Measurements from ENCODE around the gene ITCH.

ITCH gene

GRCh38 chr20:34539756-34540155 is 176.7 kb downstream of the ITCH start:
- CTCF ChIA-PET = interaction anchor here (0.6 to 1.0 kb wide), 6 partner anchors 35 to 1170 kb away, joined by 3 to 5 read pairs (median 4); no protein-coding TSS in a partner anchor
- POLR2A ChIA-PET (ENCODE audit: low non-redundant PET) = no interaction called here
- no peak for TF ChIP-seq CTCF (conservative IDR thresholded peaks at IDR 0.05; ENCODE audit: low read depth)
- H3K27ac ChIP-seq = 0 out of 2 replicates have a peak overlapping the region, but pooled peaks have one; percentile 0
- DNase-seq (ENCODE audit: low spot score) = no peak

- DNase-seq (ENCODE audit: low spot score) = no peak
- TF ChIP-seq CTCF (conservative IDR thresholded peaks at IDR 0.05; ENCODE audit: low read depth) = no peak
- CTCF ChIA-PET = interaction anchor here (0.6 to 1.2 kb wide), 3 partner anchors 18 to 294 kb away, joined by 3 to 5 read pairs (median 3); no protein-coding TSS in a partner anchor
- POLR2A ChIA-PET (ENCODE audit: low non-redundant PET) = no interaction called here
- H3K27ac ChIP-seq = peak overlapping the region; percentile 5; the same call in 1 of the 2 replicates
Measured at GRCh38 chr20:34540596-34541263, 177.7 kb downstream of the ITCH start.

- DNase-seq (ENCODE audit: low spot score) = no peak
- POLR2A ChIA-PET (ENCODE audit: low non-redundant PET) = no interaction called here
- peak overlapping the region; percentile 5; the same call in 1 of the 2 replicates for H3K27ac ChIP-seq
- CTCF ChIA-PET = interaction anchor here (0.5 to 1.2 kb wide), 2 partner anchors 19 to 285 kb away, joined by 3 to 4 read pairs; no protein-coding TSS in a partner anchor
- TF ChIP-seq CTCF (conservative IDR thresholded peaks at IDR 0.05; ENCODE audit: low read depth) = no peak
Measured at GRCh38 chr20:34541264-34541901, 178.3 kb downstream of the ITCH start.

GRCh38 chr20:34541917-34542316 is 178.8 kb downstream of the ITCH start:
- H3K27ac ChIP-seq = no peak overlapping the region
- CTCF ChIA-PET = interaction anchor here (0.5 to 0.7 kb wide), 2 partner anchors 40 to 285 kb away, joined by 4 to 7 read pairs; no protein-coding TSS in a partner anchor
- POLR2A ChIA-PET (ENCODE audit: low non-redundant PET) = no interaction called here
- no peak for DNase-seq (ENCODE audit: low spot score)
- TF ChIP-seq CTCF (conservative IDR thresholded peaks at IDR 0.05; ENCODE audit: low read depth) = no peak

GRCh38 chr20:34542439-34542838 is 179.4 kb downstream of the ITCH start:
- DNase-seq (ENCODE audit: low spot score) = no peak
- 0 out of 2 replicates have a peak overlapping the region, but pooled peaks have one; percentile 4 for H3K27ac ChIP-seq
- ChIA-PET POLR2A (ENCODE audit: low non-redundant PET) (no interaction called here), CTCF (interaction anchor here (0.7 kb wide), 1 partner anchor 39 kb away, joined by 7 read pairs; no protein-coding TSS in a partner anchor)
- TF ChIP-seq CTCF (conservative IDR thresholded peaks at IDR 0.05; ENCODE audit: low read depth) = no peak

- ChIA-PET POLR2A (ENCODE audit: low non-redundant PET) (no interaction called here), CTCF (interaction anchor here (0.7 to 1.6 kb wide), 4 partner anchors 9 to 41 kb away, joined by 3 read pairs; no protein-coding TSS in a partner anchor)
- H3K27ac ChIP-seq = no peak overlapping the region
- no peak for TF ChIP-seq CTCF (conservative IDR thresholded peaks at IDR 0.05; ENCODE audit: low read depth)
- DNase-seq (ENCODE audit: low spot score) = no peak
Measured at GRCh38 chr20:34543463-34544056, 180.5 kb downstream of the ITCH start.

All from RWPE1 (cell line).